ENCODE results near the gene DCAF10. TPM values are rescaled to one million over a fixed set of nuclear protein-coding genes. Genes with fewer than 3 reads are reported as not detected.
"Not testable (repeated sequence)": the region's sequence is repeated elsewhere in the genome, so short reads cannot be mapped to it uniquely, and the experiment has no call there.

DCAF10 gene
- total RNA-seq, 2 donors from 2014 or later, result 24.4 to 47.4 TPM

GRCh38 chr9:37806271-37806670, 5.7 kb downstream of the DCAF10 start:
- Histone ChIP-seq H3K27ac (no peak overlapping the region), H3K27me3 (replicated peaks; ENCODE audit: insufficient read depth) (no peaks in the 10 kb centered on the region), H3K4me1 (ENCODE audit: control insufficient read depth in 1 of 2, low read depth in 2 of 2) (peaks cover 21 to 23% of the 10 kb centered on the region in 2 donors), H3K9me3 (no peaks in the 10 kb centered on the region), H3K4me3 (no peak overlapping the region), H3K36me3 (no peaks in the 10 kb centered on the region)
- ATAC-seq (ENCODE audit: insufficient number of reproducible peaks, low FRiP score, low read depth), result no peak
- DNase-seq (ENCODE audit: low spot score), result no peak
- TF ChIP-seq CTCF (IDR thresholded peaks at IDR 0.05), result no peak

- H3K27me3 ChIP-seq (replicated peaks; ENCODE audit: insufficient read depth); H3K36me3 ChIP-seq; DNase-seq (ENCODE audit: low spot score); H3K4me1 ChIP-seq (ENCODE audit: control insufficient read depth in 1 of 2, low read depth in 2 of 2); ATAC-seq (ENCODE audit: insufficient number of reproducible peaks, low FRiP score, low read depth); H3K27ac ChIP-seq; H3K9me3 ChIP-seq; H3K4me3 ChIP-seq: not testable (repeated sequence)
These were observed 9.1 kb downstream of the DCAF10 start for GRCh38 chr9:37809676-37810075.

- TF ChIP-seq CTCF (IDR thresholded peaks at IDR 0.05), result no peak
- Histone ChIP-seq H3K4me1 (ENCODE audit: control insufficient read depth in 1 of 2, low read depth in 2 of 2) (no peaks in the 10 kb centered on the region), H3K9me3 (no peaks in the 10 kb centered on the region), H3K27me3 (replicated peaks; ENCODE audit: insufficient read depth) (no peaks in the 10 kb centered on the region), H3K27ac (no peak overlapping the region), H3K36me3 (no peaks in the 10 kb centered on the region), H3K4me3 (no peak overlapping the region)
- DNase-seq (ENCODE audit: low spot score), result no peak
- ATAC-seq (ENCODE audit: insufficient number of reproducible peaks, low FRiP score, low read depth), result no peak
These were observed 11.4 kb downstream of the DCAF10 start for GRCh38 chr9:37811906-37812476.

GRCh38 chr9:37812773-37813379, 12.3 kb downstream of the DCAF10 start:
- DNase-seq (ENCODE audit: low spot score) (no peak), ATAC-seq (ENCODE audit: insufficient number of reproducible peaks, low FRiP score, low read depth) (no peak)
- Histone ChIP-seq H3K9me3 (no peaks in the 10 kb centered on the region), H3K4me1 (ENCODE audit: control insufficient read depth in 1 of 2, low read depth in 2 of 2) (no peaks in the 10 kb centered on the region), H3K4me3 (no peak overlapping the region), H3K27ac (no peak overlapping the region), H3K27me3 (replicated peaks; ENCODE audit: insufficient read depth) (no peaks in the 10 kb centered on the region), H3K36me3 (no peaks in the 10 kb centered on the region)
- no peak for TF ChIP-seq CTCF (IDR thresholded peaks at IDR 0.05)

GRCh38 chr9:37818849-37819248, 18.3 kb downstream of the DCAF10 start:
- Histone ChIP-seq H3K4me1 (ENCODE audit: control insufficient read depth in 1 of 2, low read depth in 2 of 2) (no peaks in the 10 kb centered on the region), H3K9me3 (no peaks in the 10 kb centered on the region), H3K27ac (no peak overlapping the region), H3K36me3 (no peaks in the 10 kb centered on the region), H3K27me3 (replicated peaks; ENCODE audit: insufficient read depth) (no peaks in the 10 kb centered on the region), H3K4me3 (no peak overlapping the region)
- DNase-seq (ENCODE audit: low spot score), result no peak
- ATAC-seq (ENCODE audit: insufficient number of reproducible peaks, low FRiP score, low read depth), result no peak
- no peak for TF ChIP-seq CTCF (IDR thresholded peaks at IDR 0.05)

GRCh38 chr9:37820142-37820541, 19.5 kb downstream of the DCAF10 start:
- Histone ChIP-seq H3K9me3 (no peaks in the 10 kb centered on the region), H3K4me1 (ENCODE audit: control insufficient read depth in 1 of 2, low read depth in 2 of 2) (no peaks in the 10 kb centered on the region), H3K27ac (no peak overlapping the region), H3K27me3 (replicated peaks; ENCODE audit: insufficient read depth) (no peaks in the 10 kb centered on the region), H3K36me3 (no peaks in the 10 kb centered on the region), H3K4me3 (no peak overlapping the region)
- no peak for ATAC-seq (ENCODE audit: insufficient number of reproducible peaks, low FRiP score, low read depth)
- no peak for DNase-seq (ENCODE audit: low spot score)
- TF ChIP-seq CTCF (IDR thresholded peaks at IDR 0.05), result no peak

GRCh38 chr9:37825174-37825573, 24.6 kb downstream of the DCAF10 start:
- not testable (repeated sequence) for H3K4me1 ChIP-seq (ENCODE audit: control insufficient read depth in 1 of 2, low read depth in 2 of 2); H3K27me3 ChIP-seq (replicated peaks; ENCODE audit: insufficient read depth); H3K36me3 ChIP-seq; H3K9me3 ChIP-seq; DNase-seq (ENCODE audit: low spot score); H3K4me3 ChIP-seq; H3K27ac ChIP-seq; ATAC-seq (ENCODE audit: insufficient number of reproducible peaks, low FRiP score, low read depth)

Measured in thoracic aorta (tissue), 2 donors.